Measurements from ENCODE around the gene CHFR.
"Not testable (repeated sequence)": the region's sequence is repeated elsewhere in the genome, so short reads cannot be mapped to it uniquely, and the experiment has no call there.

Gene CHFR

GRCh38 chr12:132807295-132808092, 79.9 kb downstream of the CHFR start:
- DNase-seq (ENCODE audit: low read depth), result no peak

DNA sequence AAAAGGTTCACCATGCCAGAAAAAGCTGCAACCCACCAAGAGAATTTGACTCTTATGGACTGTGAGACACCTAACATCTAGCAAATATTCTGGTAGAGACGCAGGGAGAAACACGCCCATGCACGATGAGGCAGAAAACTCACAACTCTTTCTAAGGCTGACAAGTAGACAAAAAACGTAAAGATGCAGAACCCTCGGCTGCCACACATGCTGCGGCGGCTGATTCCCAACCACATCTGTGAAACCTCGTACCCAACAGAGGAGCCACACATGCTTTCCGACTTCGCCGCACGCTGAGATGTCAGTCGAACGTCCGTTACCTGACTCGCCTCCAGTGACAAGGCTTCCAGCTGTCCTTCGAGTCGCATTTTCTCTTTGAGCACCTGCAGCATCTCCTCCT, 80.5 kb downstream of the CHFR start:
- no peak for DNase-seq (ENCODE audit: low read depth)

DNA sequence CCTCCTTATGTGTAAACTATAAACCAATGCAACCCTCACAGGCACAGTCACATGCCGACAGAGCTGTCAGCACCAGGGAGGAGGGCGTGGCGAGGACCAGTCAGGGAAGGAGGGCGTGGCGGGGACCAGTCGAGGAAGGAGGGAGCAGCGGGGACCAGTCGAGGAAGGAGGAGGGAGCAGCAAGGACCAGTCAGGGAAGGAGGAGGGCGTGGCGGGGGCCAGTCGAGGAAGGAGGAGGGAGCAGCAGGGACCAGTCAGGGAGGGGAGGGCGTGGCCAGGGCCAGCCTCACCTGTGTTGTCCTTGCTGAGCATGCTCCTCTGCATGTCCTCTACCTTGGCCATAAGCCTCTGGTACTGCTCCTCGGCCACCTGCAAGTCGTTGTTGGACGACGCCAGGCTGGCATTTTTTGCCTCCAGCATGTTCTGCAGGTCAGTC, 83.0 kb downstream of the CHFR start:
- no peak for DNase-seq (ENCODE audit: low read depth)

GRCh38 chr12:132803888-132804287, 83.5 kb downstream of the CHFR start:
- DNase-seq (ENCODE audit: low read depth), result no peak

DNA sequence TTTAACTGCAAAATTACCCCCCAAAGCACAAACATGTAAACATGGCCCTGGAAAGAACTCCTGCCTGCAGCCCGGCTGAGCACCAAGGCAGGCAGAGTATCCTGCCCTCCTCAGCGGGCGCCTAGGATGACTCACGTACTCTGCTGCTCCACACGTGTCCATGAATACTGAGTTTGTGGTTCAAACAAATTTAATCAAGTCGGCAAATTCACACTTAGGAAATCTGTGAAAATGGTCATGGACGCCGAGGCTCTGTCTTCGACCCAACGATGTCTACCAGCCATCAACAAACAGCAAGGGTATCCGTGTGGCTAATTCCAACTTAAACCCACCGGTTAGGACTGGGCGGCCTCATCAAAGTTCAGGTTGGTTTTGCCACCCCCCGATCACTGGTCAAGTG, 84.3 kb downstream of the CHFR start:
- DNase-seq (ENCODE audit: low read depth), result no peak

GRCh38 chr12:132801741-132802140, 85.7 kb downstream of the CHFR start:
- DNase-seq (ENCODE audit: low read depth), result no peak

GRCh38 chr12:132798836-132799235, 88.6 kb downstream of the CHFR start:
- no peak for DNase-seq (ENCODE audit: low read depth)

GRCh38 chr12:132797820-132798570, 89.4 kb downstream of the CHFR start:
- DNase-seq (ENCODE audit: low read depth), result no peak

DNA sequence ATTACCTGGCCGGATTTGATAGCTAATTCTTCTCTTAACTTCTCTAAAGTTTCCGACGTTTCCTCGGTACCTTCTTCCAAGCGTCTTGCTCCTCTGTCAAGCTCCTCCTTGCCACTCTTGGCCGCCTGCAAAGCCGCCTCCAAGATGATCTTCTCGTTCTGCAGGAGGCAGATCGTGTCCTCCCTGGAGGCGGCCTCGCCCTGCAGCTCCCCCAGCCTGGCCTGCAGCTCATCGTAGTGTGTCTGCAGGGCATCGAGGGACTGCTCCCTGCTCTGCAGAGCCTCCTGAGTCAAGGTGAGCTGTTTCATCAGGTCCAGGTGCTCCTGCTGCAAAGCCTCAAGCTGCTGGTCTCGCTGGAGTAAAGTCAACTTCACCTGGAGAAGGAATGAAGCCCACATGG, 91.6 kb downstream of the CHFR start:
- no peak for DNase-seq (ENCODE audit: low read depth)

GRCh38 chr12:132791940-132792339, 95.5 kb downstream of the CHFR start:
- not testable (repeated sequence) for DNase-seq (ENCODE audit: low read depth)

- no peak for DNase-seq (ENCODE audit: low read depth)
Measured at GRCh38 chr12:132789099-132789471, 98.3 kb downstream of the CHFR start.

DNA sequence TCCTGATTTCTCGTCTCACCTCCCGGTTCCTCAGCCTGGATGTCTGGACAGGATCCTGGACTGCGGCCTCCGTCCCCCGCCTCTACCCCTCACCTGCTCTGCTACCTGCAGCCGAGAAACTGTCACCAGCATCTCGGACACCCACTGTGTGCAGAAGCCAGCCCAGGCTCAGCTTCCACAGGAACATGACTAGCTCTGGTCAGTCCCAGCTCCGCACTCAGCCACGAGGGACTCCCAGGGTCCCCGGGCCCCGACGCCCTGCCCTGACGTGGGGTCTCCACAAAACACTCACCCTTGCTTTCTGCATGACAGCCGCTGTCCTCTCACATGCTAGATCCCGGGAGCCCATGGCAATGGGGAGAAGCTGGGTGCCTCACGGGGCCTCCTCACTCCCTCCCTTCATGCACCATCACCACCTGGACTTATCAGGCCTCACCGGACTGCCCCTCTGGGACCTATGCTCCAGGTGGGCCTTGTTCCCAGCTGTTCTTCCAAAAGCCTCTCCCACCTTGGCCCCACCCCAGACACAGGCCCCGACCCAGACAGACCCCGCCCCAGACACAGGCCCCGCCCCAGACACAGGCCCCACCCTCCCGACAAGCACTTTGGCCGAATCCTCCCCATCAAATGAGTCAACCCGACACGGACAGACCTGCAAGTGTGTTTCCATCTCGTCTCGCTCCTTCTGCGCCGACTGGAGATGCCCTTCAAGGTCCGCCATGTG, 98.9 kb downstream of the CHFR start:
- no peak for DNase-seq (ENCODE audit: low read depth)

- no peak for DNase-seq (ENCODE audit: low read depth)
Measured at GRCh38 chr12:132787877-132788276, 99.5 kb downstream of the CHFR start.

GRCh38 chr12:132786192-132786591, 101.2 kb downstream of the CHFR start:
- no peak for DNase-seq (ENCODE audit: low read depth)

- no peak for DNase-seq (ENCODE audit: low read depth)
Measured at GRCh38 chr12:132784580-132784979, 102.8 kb downstream of the CHFR start.

DNA sequence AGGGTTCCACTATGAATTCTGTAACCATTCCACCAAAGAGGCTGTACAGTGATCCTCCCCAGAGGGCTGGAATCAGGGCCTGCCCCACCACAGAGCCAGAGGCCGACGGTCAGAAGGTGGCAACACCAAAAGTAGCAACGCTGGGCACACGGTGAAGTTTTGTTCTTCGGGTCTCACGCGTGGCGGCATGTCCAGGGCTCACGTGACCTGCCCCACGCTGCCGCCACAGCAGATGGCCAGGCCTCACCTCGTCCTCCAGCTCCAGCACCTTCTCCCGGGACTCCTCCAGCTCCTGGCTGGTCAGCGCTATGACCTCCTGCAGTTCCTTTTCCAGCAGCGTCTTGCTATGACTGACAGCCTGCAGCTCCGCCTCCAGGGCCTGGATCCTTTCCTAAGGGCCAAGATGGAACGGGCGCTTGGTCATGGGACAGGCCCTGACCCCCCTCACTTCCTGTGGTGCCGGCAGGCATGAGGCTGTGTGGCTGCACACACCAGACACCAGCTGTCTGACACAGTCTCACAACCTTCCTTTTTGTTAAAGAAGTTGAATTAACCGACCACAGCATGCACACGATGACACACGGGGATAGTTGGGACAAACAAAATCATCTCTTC, 103.4 kb downstream of the CHFR start:
- DNase-seq (ENCODE audit: low read depth), result no peak
